HL-60 (cell line): ENCODE data around the gene RHOD.

ENCODE experiments used
- POLR2AphosphoS5 ChIP-seq: IDR thresholded peaks from 2 replicates; pipeline ENCODE4 v1.6.1; 2012; ENCODE audit warnings: low read depth
- TF ChIP-seq, protein P1 (sequence below): IDR thresholded peaks from one replicate; pipeline ENCODE4 v1.5.1; 2011; ENCODE audit warnings: low read length, control low read depth, inconsistent platforms; ENCODE audit not compliant: insufficient read depth
- TF ChIP-seq, protein P2 (sequence below): IDR thresholded peaks from 2 replicates; pipeline ENCODE4 v1.6.1; 2012; ENCODE audit warnings: low read depth; ENCODE audit not compliant: insufficient replicate concordance

DNA sequence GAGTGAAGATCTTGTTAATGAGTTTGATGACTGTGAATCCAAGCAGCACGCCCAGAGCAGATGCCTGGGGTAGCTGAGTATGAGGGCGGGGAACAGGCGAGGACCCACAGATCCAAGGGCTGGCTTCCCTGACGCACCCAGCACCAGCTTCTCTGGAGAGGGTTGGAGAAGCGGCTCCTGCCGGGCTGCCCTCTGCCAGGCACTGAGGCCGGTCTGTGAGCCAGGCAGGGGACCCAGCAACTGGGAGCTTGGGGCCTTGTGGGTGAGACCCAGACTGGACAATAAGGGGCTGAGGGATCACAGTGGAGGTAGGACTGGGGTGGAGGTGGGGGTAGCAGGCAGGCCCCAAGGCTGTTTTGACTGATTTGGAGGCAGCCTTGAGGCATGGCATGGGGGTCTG lies 42.3 kb upstream of the RHOD start:
- TF ChIP-seq, protein P1, sequence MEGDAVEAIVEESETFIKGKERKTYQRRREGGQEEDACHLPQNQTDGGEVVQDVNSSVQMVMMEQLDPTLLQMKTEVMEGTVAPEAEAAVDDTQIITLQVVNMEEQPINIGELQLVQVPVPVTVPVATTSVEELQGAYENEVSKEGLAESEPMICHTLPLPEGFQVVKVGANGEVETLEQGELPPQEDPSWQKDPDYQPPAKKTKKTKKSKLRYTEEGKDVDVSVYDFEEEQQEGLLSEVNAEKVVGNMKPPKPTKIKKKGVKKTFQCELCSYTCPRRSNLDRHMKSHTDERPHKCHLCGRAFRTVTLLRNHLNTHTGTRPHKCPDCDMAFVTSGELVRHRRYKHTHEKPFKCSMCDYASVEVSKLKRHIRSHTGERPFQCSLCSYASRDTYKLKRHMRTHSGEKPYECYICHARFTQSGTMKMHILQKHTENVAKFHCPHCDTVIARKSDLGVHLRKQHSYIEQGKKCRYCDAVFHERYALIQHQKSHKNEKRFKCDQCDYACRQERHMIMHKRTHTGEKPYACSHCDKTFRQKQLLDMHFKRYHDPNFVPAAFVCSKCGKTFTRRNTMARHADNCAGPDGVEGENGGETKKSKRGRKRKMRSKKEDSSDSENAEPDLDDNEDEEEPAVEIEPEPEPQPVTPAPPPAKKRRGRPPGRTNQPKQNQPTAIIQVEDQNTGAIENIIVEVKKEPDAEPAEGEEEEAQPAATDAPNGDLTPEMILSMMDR = no peak
- TF ChIP-seq POLR2AphosphoS5 = no peak
- TF ChIP-seq, protein P2, sequence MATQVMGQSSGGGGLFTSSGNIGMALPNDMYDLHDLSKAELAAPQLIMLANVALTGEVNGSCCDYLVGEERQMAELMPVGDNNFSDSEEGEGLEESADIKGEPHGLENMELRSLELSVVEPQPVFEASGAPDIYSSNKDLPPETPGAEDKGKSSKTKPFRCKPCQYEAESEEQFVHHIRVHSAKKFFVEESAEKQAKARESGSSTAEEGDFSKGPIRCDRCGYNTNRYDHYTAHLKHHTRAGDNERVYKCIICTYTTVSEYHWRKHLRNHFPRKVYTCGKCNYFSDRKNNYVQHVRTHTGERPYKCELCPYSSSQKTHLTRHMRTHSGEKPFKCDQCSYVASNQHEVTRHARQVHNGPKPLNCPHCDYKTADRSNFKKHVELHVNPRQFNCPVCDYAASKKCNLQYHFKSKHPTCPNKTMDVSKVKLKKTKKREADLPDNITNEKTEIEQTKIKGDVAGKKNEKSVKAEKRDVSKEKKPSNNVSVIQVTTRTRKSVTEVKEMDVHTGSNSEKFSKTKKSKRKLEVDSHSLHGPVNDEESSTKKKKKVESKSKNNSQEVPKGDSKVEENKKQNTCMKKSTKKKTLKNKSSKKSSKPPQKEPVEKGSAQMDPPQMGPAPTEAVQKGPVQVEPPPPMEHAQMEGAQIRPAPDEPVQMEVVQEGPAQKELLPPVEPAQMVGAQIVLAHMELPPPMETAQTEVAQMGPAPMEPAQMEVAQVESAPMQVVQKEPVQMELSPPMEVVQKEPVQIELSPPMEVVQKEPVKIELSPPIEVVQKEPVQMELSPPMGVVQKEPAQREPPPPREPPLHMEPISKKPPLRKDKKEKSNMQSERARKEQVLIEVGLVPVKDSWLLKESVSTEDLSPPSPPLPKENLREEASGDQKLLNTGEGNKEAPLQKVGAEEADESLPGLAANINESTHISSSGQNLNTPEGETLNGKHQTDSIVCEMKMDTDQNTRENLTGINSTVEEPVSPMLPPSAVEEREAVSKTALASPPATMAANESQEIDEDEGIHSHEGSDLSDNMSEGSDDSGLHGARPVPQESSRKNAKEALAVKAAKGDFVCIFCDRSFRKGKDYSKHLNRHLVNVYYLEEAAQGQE = no peak
